HL-60 (cell line): ENCODE results near the gene TCAIM.

Experiments
- DNase-seq, 2 experiments: peaks; one replicate each; pipeline ENCODE4 v3.0.0-alpha.2; 2010 to 2020; ENCODE audit warnings: low read depth in 1 of 2, low spot score in 1 of 2
- H3K27ac ChIP-seq: fragments of 250-450 bp; sonication (Bioruptor Pico); replicated peaks from 2 replicates; pipeline ENCODE4 v1.5.1; 2020; ENCODE audit warnings: mild to moderate bottlenecking, moderate library complexity
- H3K27me3 ChIP-seq: fragments of 250-450 bp; sonication (Bioruptor Pico); 2 replicates; pipeline ENCODE4 v1.5.1; 2021; ENCODE audit warnings: mild to moderate bottlenecking, moderate library complexity; ENCODE audit not compliant: insufficient read depth, poor library complexity, severe bottlenecking
- H3K4me3 ChIP-seq: replicated peaks from 2 replicates; pipeline ENCODE4 v1.5.1; 2011; ENCODE audit warnings: mild to moderate bottlenecking, control low read depth, low read length; ENCODE audit not compliant: insufficient read depth
- GABPA ChIP-seq: IDR thresholded peaks from 2 replicates; pipeline ENCODE4 v1.6.1; 2012; ENCODE audit warnings: low read depth
- POLR2AphosphoS5 ChIP-seq: IDR thresholded peaks from 2 replicates; pipeline ENCODE4 v1.6.1; 2012; ENCODE audit warnings: low read depth
- SPI1 ChIP-seq: IDR thresholded peaks from 2 replicates; pipeline ENCODE4 v1.6.1; 2012; ENCODE audit warnings: low read depth, mild to moderate bottlenecking, borderline replicate concordance
- TF ChIP-seq, protein P1 (sequence below): IDR thresholded peaks from 2 replicates; pipeline ENCODE4 v1.6.1; 2012; ENCODE audit warnings: low read depth; ENCODE audit not compliant: insufficient replicate concordance
- TF ChIP-seq, protein P2 (sequence below): IDR thresholded peaks from one replicate; pipeline ENCODE4 v1.5.1; 2011; ENCODE audit warnings: low read length, control low read depth, inconsistent platforms; ENCODE audit not compliant: insufficient read depth

TCAIM gene

DNA sequence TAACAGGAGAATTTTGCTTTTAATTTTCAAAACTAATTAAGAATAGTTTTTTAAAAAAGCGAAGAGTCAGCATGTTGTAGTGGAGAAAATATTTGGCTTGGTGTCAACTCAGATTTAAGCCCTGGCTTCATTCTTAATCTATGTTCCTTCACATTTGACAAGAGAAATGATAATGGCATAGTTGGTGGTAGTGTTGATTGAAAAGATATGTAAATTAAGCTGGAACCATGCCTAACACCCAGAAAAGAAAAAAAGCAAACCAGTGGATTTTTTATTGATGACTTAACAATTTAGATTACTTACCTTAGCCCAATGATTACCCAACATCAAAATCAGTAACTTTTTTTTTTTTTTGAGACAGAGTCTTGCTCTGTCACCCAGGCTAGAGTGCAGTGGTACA, 27.4 kb downstream of the TCAIM start:
- TF ChIP-seq SPI1 (no peak), GABPA (no peak), POLR2AphosphoS5 (no peak)
- TF ChIP-seq, protein P1, sequence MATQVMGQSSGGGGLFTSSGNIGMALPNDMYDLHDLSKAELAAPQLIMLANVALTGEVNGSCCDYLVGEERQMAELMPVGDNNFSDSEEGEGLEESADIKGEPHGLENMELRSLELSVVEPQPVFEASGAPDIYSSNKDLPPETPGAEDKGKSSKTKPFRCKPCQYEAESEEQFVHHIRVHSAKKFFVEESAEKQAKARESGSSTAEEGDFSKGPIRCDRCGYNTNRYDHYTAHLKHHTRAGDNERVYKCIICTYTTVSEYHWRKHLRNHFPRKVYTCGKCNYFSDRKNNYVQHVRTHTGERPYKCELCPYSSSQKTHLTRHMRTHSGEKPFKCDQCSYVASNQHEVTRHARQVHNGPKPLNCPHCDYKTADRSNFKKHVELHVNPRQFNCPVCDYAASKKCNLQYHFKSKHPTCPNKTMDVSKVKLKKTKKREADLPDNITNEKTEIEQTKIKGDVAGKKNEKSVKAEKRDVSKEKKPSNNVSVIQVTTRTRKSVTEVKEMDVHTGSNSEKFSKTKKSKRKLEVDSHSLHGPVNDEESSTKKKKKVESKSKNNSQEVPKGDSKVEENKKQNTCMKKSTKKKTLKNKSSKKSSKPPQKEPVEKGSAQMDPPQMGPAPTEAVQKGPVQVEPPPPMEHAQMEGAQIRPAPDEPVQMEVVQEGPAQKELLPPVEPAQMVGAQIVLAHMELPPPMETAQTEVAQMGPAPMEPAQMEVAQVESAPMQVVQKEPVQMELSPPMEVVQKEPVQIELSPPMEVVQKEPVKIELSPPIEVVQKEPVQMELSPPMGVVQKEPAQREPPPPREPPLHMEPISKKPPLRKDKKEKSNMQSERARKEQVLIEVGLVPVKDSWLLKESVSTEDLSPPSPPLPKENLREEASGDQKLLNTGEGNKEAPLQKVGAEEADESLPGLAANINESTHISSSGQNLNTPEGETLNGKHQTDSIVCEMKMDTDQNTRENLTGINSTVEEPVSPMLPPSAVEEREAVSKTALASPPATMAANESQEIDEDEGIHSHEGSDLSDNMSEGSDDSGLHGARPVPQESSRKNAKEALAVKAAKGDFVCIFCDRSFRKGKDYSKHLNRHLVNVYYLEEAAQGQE: no peak
- TF ChIP-seq, protein P2, sequence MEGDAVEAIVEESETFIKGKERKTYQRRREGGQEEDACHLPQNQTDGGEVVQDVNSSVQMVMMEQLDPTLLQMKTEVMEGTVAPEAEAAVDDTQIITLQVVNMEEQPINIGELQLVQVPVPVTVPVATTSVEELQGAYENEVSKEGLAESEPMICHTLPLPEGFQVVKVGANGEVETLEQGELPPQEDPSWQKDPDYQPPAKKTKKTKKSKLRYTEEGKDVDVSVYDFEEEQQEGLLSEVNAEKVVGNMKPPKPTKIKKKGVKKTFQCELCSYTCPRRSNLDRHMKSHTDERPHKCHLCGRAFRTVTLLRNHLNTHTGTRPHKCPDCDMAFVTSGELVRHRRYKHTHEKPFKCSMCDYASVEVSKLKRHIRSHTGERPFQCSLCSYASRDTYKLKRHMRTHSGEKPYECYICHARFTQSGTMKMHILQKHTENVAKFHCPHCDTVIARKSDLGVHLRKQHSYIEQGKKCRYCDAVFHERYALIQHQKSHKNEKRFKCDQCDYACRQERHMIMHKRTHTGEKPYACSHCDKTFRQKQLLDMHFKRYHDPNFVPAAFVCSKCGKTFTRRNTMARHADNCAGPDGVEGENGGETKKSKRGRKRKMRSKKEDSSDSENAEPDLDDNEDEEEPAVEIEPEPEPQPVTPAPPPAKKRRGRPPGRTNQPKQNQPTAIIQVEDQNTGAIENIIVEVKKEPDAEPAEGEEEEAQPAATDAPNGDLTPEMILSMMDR: no peak
- no peaks in the 10 kb centered on the region for H3K27me3 ChIP-seq
- no peak for DNase-seq
- H3K4me3 ChIP-seq: no peak overlapping the region
- H3K27ac ChIP-seq: no peak overlapping the region

DNA sequence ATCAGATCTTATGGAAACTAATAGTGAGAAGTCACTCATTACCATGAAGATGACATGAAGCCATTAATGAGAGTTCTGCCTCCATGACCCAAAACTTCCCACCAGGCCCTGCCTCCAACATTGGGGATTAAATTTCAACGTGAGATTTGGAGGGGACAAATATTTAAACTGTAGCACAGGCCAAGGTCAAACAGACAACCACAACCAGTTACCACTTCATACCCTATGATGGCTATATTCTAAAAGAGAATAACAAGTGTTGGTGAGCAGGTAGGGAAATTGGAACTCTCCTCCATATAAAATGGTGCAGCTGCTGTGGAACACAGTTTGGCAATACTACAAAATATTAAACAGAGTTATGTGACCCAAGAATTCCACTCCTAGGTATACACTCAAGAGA, 36.9 kb downstream of the TCAIM start:
- TF ChIP-seq, protein P2: no peak
- TF ChIP-seq SPI1 (no peak), GABPA (no peak), POLR2AphosphoS5 (no peak)
- TF ChIP-seq, protein P1: no peak
- DNase-seq: no peak
- Histone ChIP-seq H3K27me3 (no peaks in the 10 kb centered on the region), H3K4me3 (no peak overlapping the region), H3K27ac (no peak overlapping the region)

DNA sequence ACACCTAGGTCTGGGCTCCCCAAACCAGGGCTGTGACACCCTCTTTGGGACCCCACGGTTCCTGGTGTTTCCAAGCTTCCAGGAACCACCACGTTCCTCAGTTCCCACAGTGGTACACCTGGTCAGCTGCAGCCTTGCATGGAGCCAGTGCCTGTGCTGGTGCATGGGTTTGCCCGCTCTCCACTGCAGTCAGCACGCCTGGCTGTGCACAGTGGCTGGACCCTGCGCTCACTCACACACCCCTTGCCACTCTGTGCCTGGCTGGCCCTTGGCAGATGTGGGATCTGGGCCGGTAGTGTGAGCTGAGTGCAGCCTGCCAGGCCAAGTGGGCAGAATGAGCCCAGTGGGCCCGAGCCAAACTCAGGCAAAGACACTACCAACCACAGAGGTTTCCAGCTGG, 48.8 kb downstream of the TCAIM start:
- DNase-seq: no peak
- H3K4me3 ChIP-seq: no peak overlapping the region
- H3K27me3 ChIP-seq: no peaks in the 10 kb centered on the region
- no peak overlapping the region for H3K27ac ChIP-seq
- TF ChIP-seq, protein P2: no peak
- no peak for TF ChIP-seq GABPA
- no peak for TF ChIP-seq POLR2AphosphoS5
- TF ChIP-seq, protein P1: no peak
- no peak for TF ChIP-seq SPI1
